WI38 (cell line): ENCODE data around the gene TEX101.

Experiments
- H3K4me3 ChIP-seq: 2 replicates; pipeline ENCODE4 v1.5.1; 2011; ENCODE audit warnings: low read depth, mild to moderate bottlenecking, control low read depth, low read length
- TF ChIP-seq, protein P1 (sequence below): IDR thresholded peaks from 2 replicates; pipeline ENCODE4 v1.5.1; 2012; ENCODE audit warnings: low read depth, mild to moderate bottlenecking, control low read depth, low read length

The TEX101 gene

DNA sequence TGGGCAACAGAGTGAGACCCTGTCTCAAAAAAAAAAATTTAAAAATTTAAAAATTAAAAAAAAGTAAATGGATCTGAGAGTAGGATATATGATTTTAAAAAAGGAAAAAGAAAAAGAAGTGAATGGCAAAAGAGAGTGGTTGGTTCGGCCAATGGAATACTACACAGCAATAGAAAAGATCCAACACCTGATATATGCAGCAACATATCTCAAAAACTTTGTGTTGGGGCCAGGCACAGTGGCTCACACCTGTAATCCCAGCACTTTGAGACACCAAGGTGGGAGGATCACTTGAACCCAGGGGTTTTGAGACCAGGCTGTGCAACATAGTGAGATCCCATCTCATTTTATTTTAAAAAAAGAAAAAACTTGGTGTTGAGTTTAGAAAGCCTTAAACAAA, 52.1 kb downstream of the TEX101 start:
- H3K4me3 ChIP-seq, result no peak overlapping the region
- TF ChIP-seq, protein P1, sequence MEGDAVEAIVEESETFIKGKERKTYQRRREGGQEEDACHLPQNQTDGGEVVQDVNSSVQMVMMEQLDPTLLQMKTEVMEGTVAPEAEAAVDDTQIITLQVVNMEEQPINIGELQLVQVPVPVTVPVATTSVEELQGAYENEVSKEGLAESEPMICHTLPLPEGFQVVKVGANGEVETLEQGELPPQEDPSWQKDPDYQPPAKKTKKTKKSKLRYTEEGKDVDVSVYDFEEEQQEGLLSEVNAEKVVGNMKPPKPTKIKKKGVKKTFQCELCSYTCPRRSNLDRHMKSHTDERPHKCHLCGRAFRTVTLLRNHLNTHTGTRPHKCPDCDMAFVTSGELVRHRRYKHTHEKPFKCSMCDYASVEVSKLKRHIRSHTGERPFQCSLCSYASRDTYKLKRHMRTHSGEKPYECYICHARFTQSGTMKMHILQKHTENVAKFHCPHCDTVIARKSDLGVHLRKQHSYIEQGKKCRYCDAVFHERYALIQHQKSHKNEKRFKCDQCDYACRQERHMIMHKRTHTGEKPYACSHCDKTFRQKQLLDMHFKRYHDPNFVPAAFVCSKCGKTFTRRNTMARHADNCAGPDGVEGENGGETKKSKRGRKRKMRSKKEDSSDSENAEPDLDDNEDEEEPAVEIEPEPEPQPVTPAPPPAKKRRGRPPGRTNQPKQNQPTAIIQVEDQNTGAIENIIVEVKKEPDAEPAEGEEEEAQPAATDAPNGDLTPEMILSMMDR, result no peak

DNA sequence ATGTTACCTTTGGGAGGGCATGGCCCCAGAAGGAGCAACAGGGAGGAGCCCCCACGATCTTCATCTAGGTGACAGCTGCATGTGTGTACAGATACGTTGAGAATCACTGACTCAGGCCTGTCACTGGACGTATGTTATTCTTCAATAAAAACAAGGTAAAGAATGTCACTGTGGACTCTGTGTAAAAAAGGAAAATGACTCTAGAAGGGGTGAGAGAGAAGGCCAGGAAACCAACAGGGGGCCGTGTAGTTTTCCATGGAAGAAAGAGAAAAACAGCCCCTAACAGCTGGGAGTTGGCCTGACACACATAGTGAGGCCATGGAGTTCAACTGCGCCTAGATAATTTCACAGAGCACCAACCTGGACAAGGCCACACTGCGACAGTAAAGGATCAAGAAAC, 52.6 kb downstream of the TEX101 start:
- no peak overlapping the region for H3K4me3 ChIP-seq
- TF ChIP-seq, protein P1, result no peak

DNA sequence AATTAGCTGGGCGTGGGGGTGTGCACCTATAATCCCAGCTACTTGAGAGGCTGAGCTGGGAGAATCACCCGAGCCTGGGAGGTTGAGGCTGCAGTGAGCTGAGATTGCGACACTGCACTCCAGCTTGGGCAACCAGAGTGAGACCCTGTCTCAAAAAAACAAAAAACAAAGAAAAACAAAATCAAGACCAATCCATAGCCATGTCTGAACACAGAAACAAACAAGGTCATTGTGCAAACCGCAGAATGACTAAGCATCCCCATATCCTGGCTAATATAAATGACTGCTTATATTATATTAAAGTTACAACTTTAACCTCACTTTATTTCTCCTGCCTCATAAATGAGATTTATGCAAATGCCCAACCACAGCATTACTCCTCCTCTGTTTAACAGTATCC, 53.0 kb downstream of the TEX101 start:
- H3K4me3 ChIP-seq, result no peak overlapping the region
- TF ChIP-seq, protein P1, result no peak
